GM23248 (cell line): ENCODE measurements around the gene CTIF.

Source experiments
- EZH2 ChIP-seq: fragments of 200-600 bp; sonication (generic); IDR thresholded peaks from 2 replicates; pipeline ENCODE4 v1.6.1; 2018; ENCODE audit warnings: antibody characterized with exemption, mild to moderate bottlenecking; ENCODE audit not compliant: insufficient read depth, poor library complexity, severe bottlenecking
- EZH2phosphoT487 ChIP-seq: fragments of 200-600 bp; sonication (generic); IDR thresholded peaks from 2 replicates; pipeline ENCODE4 v1.6.1; 2018; ENCODE audit warnings: antibody characterized with exemption, moderate library complexity, mild to moderate bottlenecking, low read depth; ENCODE audit not compliant: insufficient read depth

DNA sequence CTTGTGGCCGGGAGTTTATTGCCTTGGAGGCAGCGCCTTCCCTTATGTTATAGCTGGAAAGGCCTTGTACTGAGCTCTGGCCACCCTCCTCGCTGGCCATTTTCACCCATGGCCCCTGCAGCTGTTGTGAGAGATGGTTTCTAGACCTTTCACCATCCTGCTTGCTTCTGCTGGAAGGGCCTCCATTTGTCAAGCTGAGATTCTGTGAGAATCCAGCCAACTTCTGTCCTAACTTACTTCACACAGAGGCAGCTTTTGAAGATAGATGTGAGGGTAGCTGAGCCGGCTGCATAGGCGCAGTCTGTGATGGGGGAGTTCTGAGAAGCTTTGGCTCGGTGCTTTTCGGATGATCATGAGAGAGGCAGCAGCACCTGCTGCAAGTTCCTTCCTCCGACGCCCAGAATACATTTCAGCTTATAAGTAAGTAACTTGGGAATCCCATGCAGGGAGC, 8.7 kb downstream of the CTIF start:
- no peak for TF ChIP-seq EZH2
- no peak for TF ChIP-seq EZH2phosphoT487
